ENCODE data around the gene ORM2. TPM values are rescaled to one million over a fixed set of nuclear protein-coding genes. Genes with fewer than 3 reads are reported as not detected.

Gene ORM2
- total RNA-seq, 2 donors from 2014 or later, result 0.91 to 1.9 TPM

- Histone ChIP-seq H3K9me3 (no peaks in the 10 kb centered on the region), H3K27me3 (replicated peaks; ENCODE audit: insufficient read depth) (no peaks in the 10 kb centered on the region), H3K36me3 (peaks cover 0 to 13% of the 10 kb centered on the region in 2 donors), H3K27ac (no peak overlapping the region), H3K4me1 (replicated peaks) (no peaks in the 10 kb centered on the region), H3K4me3 (no peak overlapping the region)
- intact Hi-C loops (cut with DNase I), result no loop called here
- DNase-seq (ENCODE audit: low spot score), result no peak
- peak; percentile 15 for TF ChIP-seq POLR2AphosphoS5 (IDR thresholded peaks at IDR 0.05)
- no peak for TF ChIP-seq CTCF (IDR thresholded peaks at IDR 0.05)
- no peak for TF ChIP-seq POLR2A (IDR thresholded peaks at IDR 0.05)
- 40% methylated on average over 9 of the region's 9 CpGs for WGBS
Measured at GRCh38 chr9:114348906-114349482, 19.3 kb downstream of the ORM2 start.

- 84% methylated on average over 10 of the region's 10 CpGs for WGBS
- H3K9me3 ChIP-seq, result no peaks in the 10 kb centered on the region
- H3K36me3 ChIP-seq, result peaks cover 0 to 13% of the 10 kb centered on the region in 2 donors
- H3K27me3 ChIP-seq (replicated peaks; ENCODE audit: insufficient read depth), result no peaks in the 10 kb centered on the region
- no peak for DNase-seq (ENCODE audit: low spot score)
- no peak for TF ChIP-seq POLR2A (IDR thresholded peaks at IDR 0.05)
- TF ChIP-seq POLR2AphosphoS5 (IDR thresholded peaks at IDR 0.05), result no peak
- TF ChIP-seq CTCF (IDR thresholded peaks at IDR 0.05), result no peak
- no peak overlapping the region for H3K4me3 ChIP-seq
- H3K27ac ChIP-seq, result no peak overlapping the region
- intact Hi-C loops (cut with DNase I), result loop anchor here (5.0 kb wide), 1 partner anchor 37 kb away; the partner anchor contains the start of gene AKNA
- no peaks in the 10 kb centered on the region for H3K4me1 ChIP-seq (replicated peaks)
Measured at GRCh38 chr9:114349713-114350480, 20.2 kb downstream of the ORM2 start.

DNA sequence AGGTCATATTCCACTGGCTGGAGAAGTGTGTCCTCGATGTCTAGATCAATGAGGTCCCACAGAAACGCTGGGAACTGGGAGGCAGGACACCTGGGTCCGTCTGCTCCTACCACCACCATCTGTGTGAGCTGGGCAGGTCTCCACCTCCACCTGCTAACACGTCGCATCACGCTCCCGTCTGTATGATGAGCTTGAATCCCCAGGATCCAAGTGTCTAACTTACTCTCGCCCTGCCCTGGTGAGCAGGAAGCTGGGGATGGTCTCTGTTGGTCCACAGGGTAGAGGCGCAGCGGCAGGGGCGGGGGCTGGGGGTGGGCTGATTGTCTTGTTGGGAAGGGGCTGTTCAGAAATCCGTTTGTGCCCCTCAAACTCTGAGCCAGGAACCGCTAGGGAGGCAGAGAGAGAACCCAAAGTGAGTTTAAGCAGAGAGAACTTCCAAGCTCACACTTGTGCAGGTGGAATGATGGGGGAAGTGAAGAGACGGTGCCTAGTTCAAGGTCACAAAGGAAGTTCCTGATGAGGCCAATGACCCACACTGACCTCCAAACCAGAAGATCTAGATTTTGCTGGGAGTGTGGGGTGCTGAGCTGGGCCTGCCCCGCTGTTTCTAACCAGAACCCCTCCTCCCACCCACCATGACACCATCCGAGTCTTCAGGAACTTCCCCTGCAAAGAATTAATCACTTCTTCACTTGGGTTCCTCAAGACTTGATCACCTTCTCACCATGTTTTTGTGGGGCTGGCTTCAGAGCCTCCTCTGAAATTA is 21.1 kb downstream of the ORM2 start:
- DNase-seq (ENCODE audit: low spot score), result no peak
- WGBS, result 92% methylated on average over 16 of the region's 16 CpGs
- no peak for TF ChIP-seq POLR2AphosphoS5 (IDR thresholded peaks at IDR 0.05)
- TF ChIP-seq POLR2A (IDR thresholded peaks at IDR 0.05), result no peak
- TF ChIP-seq CTCF (IDR thresholded peaks at IDR 0.05), result no peak
- H3K4me1 ChIP-seq (replicated peaks), result no peaks in the 10 kb centered on the region
- no peak overlapping the region for H3K4me3 ChIP-seq
- H3K27ac ChIP-seq, result no peak overlapping the region
- H3K36me3 ChIP-seq, result peaks cover 0 to 9% of the 10 kb centered on the region in 2 donors
- H3K9me3 ChIP-seq, result no peaks in the 10 kb centered on the region
- intact Hi-C loops (cut with DNase I), result loop anchor here (5.0 kb wide), 1 partner anchor 36 kb away; the partner anchor contains the start of gene AKNA
- H3K27me3 ChIP-seq (replicated peaks; ENCODE audit: insufficient read depth), result no peaks in the 10 kb centered on the region

DNA sequence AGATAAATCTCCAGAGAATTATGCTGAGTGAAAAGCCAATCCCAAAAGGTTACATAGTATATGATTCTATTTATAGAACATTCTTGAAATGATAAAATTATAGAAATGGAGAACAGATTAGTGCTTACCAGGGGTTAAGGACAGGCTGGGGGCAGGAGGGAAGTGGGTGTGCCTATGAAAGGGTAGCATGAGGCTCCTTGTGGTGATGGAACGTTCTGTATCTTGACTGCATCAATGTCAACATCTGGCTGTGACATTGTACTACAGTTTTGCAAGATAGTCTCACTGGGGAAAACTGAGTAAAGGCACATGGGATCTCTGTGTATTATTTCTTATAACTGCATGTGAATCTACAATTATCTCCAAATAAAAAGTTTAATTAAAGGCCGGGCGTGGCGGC is 22.3 kb downstream of the ORM2 start:
- WGBS, result 73% methylated on average over 4 of the region's 4 CpGs
- TF ChIP-seq POLR2AphosphoS5 (IDR thresholded peaks at IDR 0.05) (no peak), POLR2A (IDR thresholded peaks at IDR 0.05) (no peak), CTCF (IDR thresholded peaks at IDR 0.05) (no peak)
- DNase-seq (ENCODE audit: low spot score), result no peak
- intact Hi-C loops (cut with DNase I), result loop anchor here (5.0 kb wide), 1 partner anchor 35 kb away; the partner anchor contains the start of gene AKNA
- Histone ChIP-seq H3K27ac (no peak overlapping the region), H3K36me3 (peaks cover 0 to 7% of the 10 kb centered on the region in 2 donors), H3K4me3 (no peak overlapping the region), H3K4me1 (replicated peaks) (no peaks in the 10 kb centered on the region), H3K9me3 (no peaks in the 10 kb centered on the region), H3K27me3 (replicated peaks; ENCODE audit: insufficient read depth) (no peaks in the 10 kb centered on the region)
